OCI-LY1 (cell line): ENCODE measurements around the gene CCDC57.

Source experiments
- H2AFZ ChIP-seq: fragments of 200-600 bp; sonication (generic), shearing (Covaris generic); 2 replicates; pipeline ENCODE4 v1.6.0; 2014; ENCODE audit warnings: antibody characterized with exemption, mild to moderate bottlenecking, low read length
- H3F3A ChIP-seq: fragments of 200-600 bp; sonication (generic), shearing (Covaris generic); 2 replicates; pipeline ENCODE4 v1.6.0; 2014; ENCODE audit warnings: mild to moderate bottlenecking, antibody characterized with exemption, low read length, moderate library complexity; ENCODE audit not compliant: insufficient read depth
- H3K27ac ChIP-seq: fragments of 200-600 bp; sonication (generic); 2 replicates; pipeline ENCODE4 v1.5.1; 2014; ENCODE audit warnings: low read length, mixed run types, mild to moderate bottlenecking, low read depth; ENCODE audit not compliant: poor library complexity, severe bottlenecking
- H3K27me3 ChIP-seq: fragments of 200-600 bp; sonication (generic); 2 replicates; pipeline ENCODE4 v1.6.0; 2014; ENCODE audit warnings: antibody characterized with exemption, mild to moderate bottlenecking, low read length, moderate library complexity; ENCODE audit not compliant: insufficient read depth
- H3K36me3 ChIP-seq: fragments of 200-600 bp; sonication (generic); 2 replicates; pipeline ENCODE4 v1.6.1; 2014; ENCODE audit warnings: mild to moderate bottlenecking, antibody characterized with exemption, low read length, moderate library complexity, mixed read lengths; ENCODE audit not compliant: insufficient read depth
- H3K4me1 ChIP-seq: fragments of 200-600 bp; sonication (generic); 2 replicates; pipeline ENCODE4 v1.5.1; 2014; ENCODE audit warnings: mild to moderate bottlenecking, low read length, moderate library complexity; ENCODE audit not compliant: insufficient read depth, severe bottlenecking
- H3K4me2 ChIP-seq: fragments of 200-600 bp; sonication (generic), shearing (Covaris generic); 2 replicates; pipeline ENCODE4 v1.6.1; 2014; ENCODE audit warnings: low read length
- H3K4me3 ChIP-seq: fragments of 200-600 bp; sonication (generic); 2 replicates; pipeline ENCODE4 v1.5.1; 2014; ENCODE audit warnings: low read length, low read depth, mild to moderate bottlenecking, mixed read lengths; ENCODE audit not compliant: poor library complexity, severe bottlenecking
- H3K79me2 ChIP-seq: fragments of 200-600 bp; shearing (Covaris generic); 2 replicates; pipeline ENCODE4 v1.6.1; 2016; ENCODE audit warnings: mixed run types, low read length, mixed read lengths; ENCODE audit not compliant: insufficient read depth
- H3K9ac ChIP-seq: fragments of 200-600 bp; sonication (generic), shearing (Covaris generic); 2 replicates; pipeline ENCODE4 v1.6.1; 2014; ENCODE audit warnings: mild to moderate bottlenecking, low read length, mixed read lengths
- H3K9me2 ChIP-seq: fragments of 200-600 bp; sonication (generic), shearing (Covaris generic); 2 replicates; pipeline ENCODE4 v1.6.1; 2014; ENCODE audit warnings: low read depth, mild to moderate bottlenecking, low read length, mixed read lengths
- H3K9me3 ChIP-seq: fragments of 200-600 bp; shearing (Covaris generic); 2 replicates; pipeline ENCODE4 v1.6.1; 2014; ENCODE audit warnings: low read length, mixed read lengths
- H4K20me1 ChIP-seq: fragments of 200-600 bp; sonication (generic), shearing (Covaris generic); 2 replicates; pipeline ENCODE4 v1.6.0; 2016; ENCODE audit warnings: mild to moderate bottlenecking, low read length; ENCODE audit not compliant: insufficient read depth
- EZH2 ChIP-seq: fragments of 200-600 bp; sonication (generic), shearing (Covaris generic); IDR thresholded peaks from 2 replicates; pipeline ENCODE4 v1.8.0; 2017; ENCODE audit warnings: borderline replicate concordance, mixed run types, mild to moderate bottlenecking, antibody characterized with exemption, low read length, moderate library complexity, mixed read lengths
- TF ChIP-seq, protein P1 (sequence below): fragments of 200-600 bp; sonication (generic), shearing (Covaris generic); IDR thresholded peaks from 2 replicates; pipeline ENCODE4 v1.5.1; 2017; ENCODE audit warnings: mild to moderate bottlenecking, antibody characterized with exemption, low read length, moderate library complexity, mixed read lengths

Gene CCDC57

GRCh38 chr17:82083533-82084359 lies 128.9 kb downstream of the CCDC57 start:
- no peaks in the 10 kb centered on the region for H3K9me3 ChIP-seq
- H3K4me3 ChIP-seq: no peak overlapping the region
- no peaks in the 10 kb centered on the region for H3K79me2 ChIP-seq
- no peak overlapping the region for H2AFZ ChIP-seq
- no peaks in the 10 kb centered on the region for H4K20me1 ChIP-seq
- H3K27ac ChIP-seq: no peak overlapping the region
- no peak overlapping the region for H3K9ac ChIP-seq
- no peak overlapping the region for H3K4me2 ChIP-seq
- H3K4me1 ChIP-seq: no peaks in the 10 kb centered on the region
- H3F3A ChIP-seq: no peaks in the 10 kb centered on the region
- H3K27me3 ChIP-seq: no peaks in the 10 kb centered on the region
- TF ChIP-seq, protein P1, sequence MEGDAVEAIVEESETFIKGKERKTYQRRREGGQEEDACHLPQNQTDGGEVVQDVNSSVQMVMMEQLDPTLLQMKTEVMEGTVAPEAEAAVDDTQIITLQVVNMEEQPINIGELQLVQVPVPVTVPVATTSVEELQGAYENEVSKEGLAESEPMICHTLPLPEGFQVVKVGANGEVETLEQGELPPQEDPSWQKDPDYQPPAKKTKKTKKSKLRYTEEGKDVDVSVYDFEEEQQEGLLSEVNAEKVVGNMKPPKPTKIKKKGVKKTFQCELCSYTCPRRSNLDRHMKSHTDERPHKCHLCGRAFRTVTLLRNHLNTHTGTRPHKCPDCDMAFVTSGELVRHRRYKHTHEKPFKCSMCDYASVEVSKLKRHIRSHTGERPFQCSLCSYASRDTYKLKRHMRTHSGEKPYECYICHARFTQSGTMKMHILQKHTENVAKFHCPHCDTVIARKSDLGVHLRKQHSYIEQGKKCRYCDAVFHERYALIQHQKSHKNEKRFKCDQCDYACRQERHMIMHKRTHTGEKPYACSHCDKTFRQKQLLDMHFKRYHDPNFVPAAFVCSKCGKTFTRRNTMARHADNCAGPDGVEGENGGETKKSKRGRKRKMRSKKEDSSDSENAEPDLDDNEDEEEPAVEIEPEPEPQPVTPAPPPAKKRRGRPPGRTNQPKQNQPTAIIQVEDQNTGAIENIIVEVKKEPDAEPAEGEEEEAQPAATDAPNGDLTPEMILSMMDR: no peak
- TF ChIP-seq EZH2: no peak
- no peaks in the 10 kb centered on the region for H3K9me2 ChIP-seq
- H3K36me3 ChIP-seq: peaks cover 96% of the 10 kb centered on the region

- peaks cover 96% of the 10 kb centered on the region for H3K36me3 ChIP-seq
- TF ChIP-seq EZH2: no peak
Measured at GRCh38 chr17:82083009-82083408, 129.6 kb downstream of the CCDC57 start.

DNA sequence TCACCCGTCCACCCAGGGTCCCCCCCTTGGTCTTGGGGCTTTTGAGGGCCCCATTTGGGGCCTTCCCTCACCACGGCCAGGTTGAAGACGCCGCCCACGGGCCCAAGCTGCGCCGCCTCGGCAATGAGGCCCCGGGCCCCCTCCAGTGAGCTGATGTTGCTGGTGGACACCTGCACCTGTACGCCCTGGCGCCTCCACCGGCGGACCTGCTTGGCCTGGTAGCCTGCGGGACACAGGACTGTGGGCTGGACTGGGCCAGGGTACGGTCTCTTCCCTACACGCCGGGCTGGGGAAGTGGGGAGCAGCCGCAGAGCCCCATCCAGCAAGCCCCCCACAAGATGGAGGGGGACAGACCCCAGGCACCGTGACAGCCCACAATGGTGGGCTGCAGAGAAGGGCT lies 130.2 kb downstream of the CCDC57 start:
- Histone ChIP-seq H3K79me2 (no peaks in the 10 kb centered on the region), H3K9me2 (no peaks in the 10 kb centered on the region), H3K27ac (no peak overlapping the region), H3K9ac (no peak overlapping the region), H2AFZ (no peak overlapping the region), H3K4me1 (no peaks in the 10 kb centered on the region), H3K36me3 (peaks cover 96% of the 10 kb centered on the region), H3K4me3 (no peak overlapping the region), H3K9me3 (no peaks in the 10 kb centered on the region), H3K4me2 (no peak overlapping the region), H4K20me1 (no peaks in the 10 kb centered on the region), H3K27me3 (no peaks in the 10 kb centered on the region), H3F3A (no peaks in the 10 kb centered on the region)
- no peak for TF ChIP-seq EZH2
- TF ChIP-seq, protein P1: no peak

More at GRCh38 chr17:82083009-82083408, 129.6 kb downstream of the CCDC57 start:
- Histone ChIP-seq H3K27ac (no peak overlapping the region), H3K9me3 (no peaks in the 10 kb centered on the region), H3F3A (no peaks in the 10 kb centered on the region), H4K20me1 (no peaks in the 10 kb centered on the region), H3K9me2 (no peaks in the 10 kb centered on the region), H3K27me3 (no peaks in the 10 kb centered on the region), H3K4me2 (no peak overlapping the region), H3K79me2 (no peaks in the 10 kb centered on the region), H2AFZ (no peak overlapping the region), H3K4me3 (no peak overlapping the region), H3K4me1 (no peaks in the 10 kb centered on the region), H3K9ac (no peak overlapping the region)
